SK-N-SH (cell line): ENCODE measurements around the gene SPRR1B. TPM values are rescaled to one million over a fixed set of nuclear protein-coding genes. Genes with fewer than 3 reads are reported as not detected.

Experiments
- CTCF ChIA-PET: fragments of 300-600, 350-600 bp; formaldehyde crosslinking; extraction: SDS; loops from one replicate; lab custom pipeline; 2021; lab: Yijun Ruan, JAX
- POLR2A ChIA-PET: fragments of 350-600 bp; sonication (Branson Sonifier 250); formaldehyde crosslinking; extraction: SDS; loops from one replicate; lab custom pipeline; 2020; ENCODE audit warnings: antibody characterized with exemption, inconsistent platforms; lab: Yijun Ruan, JAX
- DNase-seq: peaks from one replicate; pipeline ENCODE4 v3.0.0; 2012
- H2AFZ ChIP-seq: fragments of 200-600 bp; sonication (generic); 2 replicates; pipeline ENCODE4 v1.8.1; 2016; ENCODE audit warnings: antibody characterized with exemption, mild to moderate bottlenecking, low read depth
- H3F3A ChIP-seq: fragments of 200-600 bp; sonication (generic); replicated peaks from 2 replicates; pipeline ENCODE3; 2016; ENCODE audit warnings: antibody characterized with exemption, mild to moderate bottlenecking; ENCODE audit not compliant: insufficient read depth
- H3K27ac ChIP-seq, 2 experiments: fragments of 200-500 bp in 1 of 2; fragments of 200-600 bp in 1 of 2; sonication (Bioruptor generic) in 1 of 2; sonication (generic), shearing (Covaris generic) in 1 of 2; 2 replicates each; pipeline versions ENCODE4 v1.5.1 to v1.6.1; 2014 to 2016; ENCODE audit warnings: low read depth in 2 of 2, inconsistent platforms in 1 of 2, low read length in 1 of 2, mild to moderate bottlenecking in 1 of 2, mixed read lengths in 1 of 2
- H3K27me3 ChIP-seq: fragments of 200-600 bp; sonication (generic), shearing (Covaris generic); 2 replicates; pipeline ENCODE4 v1.6.1; 2016; ENCODE audit warnings: mixed run types; ENCODE audit not compliant: insufficient read depth
- H3K36me3 ChIP-seq, 2 experiments: fragments of 200-500 bp in 1 of 2; fragments of 200-600 bp in 1 of 2; sonication (Bioruptor generic) in 1 of 2; sonication (generic) in 1 of 2; replicated peaks in 1 of 2; 2 replicates each; pipeline versions ENCODE3 to v1.5.1; 2014 to 2016; ENCODE audit warnings: low read length in 1 of 2, mild to moderate bottlenecking in 1 of 2; ENCODE audit not compliant: insufficient read depth in 2 of 2, control insufficient read depth in 1 of 2
- H3K4me1 ChIP-seq, 2 experiments: fragments of 200-500 bp in 1 of 2; fragments of 200-600 bp in 1 of 2; sonication (Bioruptor generic) in 1 of 2; sonication (generic), shearing (Covaris generic) in 1 of 2; 2 replicates each; pipeline versions ENCODE4 v1.5.1 to v1.6.1; 2014 to 2016; ENCODE audit warnings: low read depth in 1 of 2, low read length in 1 of 2, mixed run types in 1 of 2; ENCODE audit not compliant: insufficient read depth in 2 of 2, control insufficient read depth in 1 of 2
- H3K4me2 ChIP-seq: fragments of 200-600 bp; sonication (generic), shearing (Covaris generic); 2 replicates; pipeline ENCODE4 v1.6.1; 2017; ENCODE audit warnings: mixed run types
- H3K4me3 ChIP-seq, 2 experiments: fragments of 200-500 bp in 1 of 2; fragments of 200-600 bp in 1 of 2; sonication (Bioruptor generic) in 1 of 2; sonication (generic), shearing (Covaris generic) in 1 of 2; 2 replicates each; pipeline versions ENCODE4 v1.5.1 to v1.8.1; 2014 to 2016; ENCODE audit warnings: low read depth in 2 of 2, inconsistent platforms in 1 of 2, low read length in 1 of 2, mild to moderate bottlenecking in 1 of 2, mixed read lengths in 1 of 2, moderate library complexity in 1 of 2
- H3K79me2 ChIP-seq: fragments of 200-600 bp; sonication (generic); 2 replicates; pipeline ENCODE4 v1.8.1; 2017; ENCODE audit warnings: mild to moderate bottlenecking; ENCODE audit not compliant: insufficient read depth
- H3K9ac ChIP-seq: fragments of 200-600 bp; sonication (generic); 2 replicates; pipeline ENCODE4 v1.6.1; 2017; ENCODE audit warnings: mixed run types
- H3K9me2 ChIP-seq: fragments of 200-600 bp; sonication (generic); 2 replicates; pipeline ENCODE4 v1.6.1; 2017; ENCODE audit warnings: mixed run types
- H3K9me3 ChIP-seq: fragments of 200-600 bp; sonication (generic); 2 replicates; pipeline ENCODE4 v1.6.1; 2017; ENCODE audit warnings: mixed run types, mild to moderate bottlenecking, moderate library complexity
- H4K20me1 ChIP-seq: fragments of 200-600 bp; sonication (generic); 2 replicates; pipeline ENCODE4 v1.6.1; 2017; ENCODE audit warnings: mild to moderate bottlenecking, mixed run types; ENCODE audit not compliant: insufficient read depth
- ELF1 ChIP-seq: IDR thresholded peaks from 2 replicates; pipeline ENCODE4 v1.4.0; 2012
- EP300 ChIP-seq, 2 experiments: IDR thresholded peaks; 2 replicates each; pipeline versions ENCODE4 v1.4.0 to v1.6.1; 2012; ENCODE audit warnings: borderline replicate concordance in 1 of 2, low read depth in 1 of 2, low read length in 1 of 2
- IRF3 ChIP-seq: fragments of 150-350 bp; IDR thresholded peaks from 2 replicates; pipeline ENCODE4 v1.6.1; 2016; ENCODE audit warnings: mild to moderate bottlenecking, low read depth, low read length
- JUND ChIP-seq: IDR thresholded peaks from 2 replicates; pipeline ENCODE4 v1.4.0; 2012
- MEF2A ChIP-seq: IDR thresholded peaks from 2 replicates; pipeline ENCODE4 v1.4.0; 2012; ENCODE audit warnings: low read depth, borderline replicate concordance
- NFIC ChIP-seq: IDR thresholded peaks from 2 replicates; pipeline ENCODE4 v1.4.0; 2012; ENCODE audit warnings: borderline replicate concordance
- RAD21 ChIP-seq: IDR thresholded peaks from 2 replicates; pipeline ENCODE4 v1.6.1; 2012; ENCODE audit warnings: mild to moderate bottlenecking, low read length
- RCOR1 ChIP-seq: fragments of 150-350 bp; IDR thresholded peaks from 2 replicates; pipeline ENCODE4 v1.6.1; 2017; ENCODE audit warnings: antibody characterized with exemption, low read length
- REST ChIP-seq: IDR thresholded peaks from 2 replicates; pipeline ENCODE4 v1.6.1; 2012; ENCODE audit warnings: mild to moderate bottlenecking, low read depth, low read length, moderate library complexity
- RXRA ChIP-seq: IDR thresholded peaks from 2 replicates; pipeline ENCODE4 v1.4.0; 2012; ENCODE audit warnings: low read depth, mild to moderate bottlenecking, borderline replicate concordance
- SIN3A ChIP-seq: IDR thresholded peaks from 2 replicates; pipeline ENCODE4 v1.6.1; 2012; ENCODE audit warnings: low read depth, mild to moderate bottlenecking, low read length, moderate library complexity, borderline replicate concordance
- SMC3 ChIP-seq: IDR thresholded peaks from 2 replicates; pipeline ENCODE4 v1.6.1; 2012; ENCODE audit warnings: low read depth, low read length, improper control_type of control experiment
- ZBTB33 ChIP-seq: IDR thresholded peaks from 2 replicates; pipeline ENCODE4 v1.4.0; 2012; ENCODE audit warnings: low read depth, borderline replicate concordance
- WGBS: methylation state at CpG from one replicate; pipeline ENCODE4 v1.1.6; 2017; ENCODE audit warnings: low lambda C conversion rate; 5-methylcytosine and 5-hydroxymethylcytosine counted together
- polyA plus RNA-seq, 3 experiments: library from polyadenylated mRNA; depleted of rRNA; stranded (reverse); fragments of >200 nt; gene quantifications; 2 replicates each; pipeline ENCODE4 v1.2.3, GENCODE V29; 2012

Gene SPRR1B
- polyA plus RNA-seq, 1 of the 3 experiments (the other 2 are of a cell fraction), result not detected

GRCh38 chr1:152995842-152996241, 35.2 kb upstream of the SPRR1B start (continued):
- TF ChIP-seq ZBTB33 (no peak), ELF1 (no peak)

- POLR2A ChIA-PET, result no interaction called here
- 2% methylated on average over 5 of the region's 5 CpGs for WGBS
Measured at GRCh38 chr1:152996633-152997400, 34.2 kb upstream of the SPRR1B start.

GRCh38 chr1:152997901-152998300, 33.1 kb upstream of the SPRR1B start:
- ChIA-PET CTCF (no interaction called here), POLR2A (no interaction called here)
- H2AFZ ChIP-seq, result no peak overlapping the region
- H3K4me2 ChIP-seq, result no peak overlapping the region
- no peak overlapping the region for H3K4me3 ChIP-seq
- no peak for DNase-seq
- no peaks in the 10 kb centered on the region for H4K20me1 ChIP-seq
- H3K4me1 ChIP-seq, result no peaks in the 10 kb centered on the region
- peaks cover 4% of the 10 kb centered on the region; the same call in 1 of the 2 replicates for H3K27me3 ChIP-seq
- H3K9me3 ChIP-seq, result no peaks in the 10 kb centered on the region
- H3K27ac ChIP-seq, result no peak overlapping the region
- no peaks in the 10 kb centered on the region for H3K9me2 ChIP-seq
- H3K36me3 ChIP-seq, result no peaks in the 10 kb centered on the region
- H3F3A ChIP-seq, result no peaks in the 10 kb centered on the region
- 4% methylated on average over 7 of the region's 7 CpGs for WGBS
- no peaks in the 10 kb centered on the region for H3K79me2 ChIP-seq
- no peak overlapping the region for H3K9ac ChIP-seq
- no peak for TF ChIP-seq SIN3A
- TF ChIP-seq RCOR1, result no peak
- no peak for TF ChIP-seq JUND
- TF ChIP-seq MEF2A, result no peak
- TF ChIP-seq EP300 (IDR thresholded peaks at IDR 0.05; ENCODE audit: borderline replicate concordance in 1 of 2, low read depth in 1 of 2, low read length in 1 of 2), result no peak
- TF ChIP-seq SMC3, result no peak
- TF ChIP-seq IRF3, result no peak
- TF ChIP-seq RAD21, result no peak
- no peak for TF ChIP-seq RXRA
- TF ChIP-seq REST, result no peak

More at GRCh38 chr1:152996633-152997400, 34.2 kb upstream of the SPRR1B start:
- Histone ChIP-seq H2AFZ (no peak overlapping the region), H3K9me2 (no peaks in the 10 kb centered on the region), H3K27me3 (peaks cover 6% of the 10 kb centered on the region; the same call in 1 of the 2 replicates), H4K20me1 (no peaks in the 10 kb centered on the region), H3F3A (no peaks in the 10 kb centered on the region), H3K79me2 (no peaks in the 10 kb centered on the region), H3K4me3 (no peak overlapping the region), H3K9ac (no peak overlapping the region), H3K4me2 (no peak overlapping the region), H3K36me3 (no peaks in the 10 kb centered on the region), H3K27ac (no peak overlapping the region), H3K9me3 (no peaks in the 10 kb centered on the region), H3K4me1 (no peaks in the 10 kb centered on the region)
- TF ChIP-seq NFIC (no peak), ZBTB33 (no peak)
- DNase-seq, result no peak
- CTCF ChIA-PET, result interaction anchor here (0.7 kb wide), 1 partner anchor 61 kb away, joined by 3 read pairs; no protein-coding TSS in a partner anchor
